ENCODE data around the gene SH3RF2. TPM values are rescaled to one million over a fixed set of nuclear protein-coding genes. Genes with fewer than 3 reads are reported as not detected.

The SH3RF2 gene
- total RNA-seq, 1 donor from 2014 or later = 0.36 TPM

- Mint-ChIP-seq H3K9me3 (no peaks in the 10 kb centered on the region), H3K4me3 (no peak overlapping the region), H3K36me3 (no peaks in the 10 kb centered on the region), H3K27ac (no peak overlapping the region), H3K27me3 (ENCODE audit: insufficient read depth, low read depth) (peaks cover 2% of the 10 kb centered on the region), H3K4me1 (no peaks in the 10 kb centered on the region)
- Histone ChIP-seq H3K4me1 (no peaks in the 10 kb centered on the region), H3K4me3 (no peak overlapping the region), H2AFZ (replicated peaks) (no peak overlapping the region), H3K79me2 (ENCODE audit: low read depth) (no peaks in the 10 kb centered on the region), H4K20me1 (ENCODE audit: low read depth) (no peaks in the 10 kb centered on the region), H3K27ac (no peak overlapping the region), H3K9me3 (ENCODE audit: low read depth) (no peaks in the 10 kb centered on the region), H3K36me3 (no peaks in the 10 kb centered on the region), H3F3A (ENCODE audit: low read depth) (no peaks in the 10 kb centered on the region), H3K27me3 (no peaks in the 10 kb centered on the region), H3K9ac (no peak overlapping the region), H3K4me2 (no peak overlapping the region)
- TF ChIP-seq, protein P1, sequence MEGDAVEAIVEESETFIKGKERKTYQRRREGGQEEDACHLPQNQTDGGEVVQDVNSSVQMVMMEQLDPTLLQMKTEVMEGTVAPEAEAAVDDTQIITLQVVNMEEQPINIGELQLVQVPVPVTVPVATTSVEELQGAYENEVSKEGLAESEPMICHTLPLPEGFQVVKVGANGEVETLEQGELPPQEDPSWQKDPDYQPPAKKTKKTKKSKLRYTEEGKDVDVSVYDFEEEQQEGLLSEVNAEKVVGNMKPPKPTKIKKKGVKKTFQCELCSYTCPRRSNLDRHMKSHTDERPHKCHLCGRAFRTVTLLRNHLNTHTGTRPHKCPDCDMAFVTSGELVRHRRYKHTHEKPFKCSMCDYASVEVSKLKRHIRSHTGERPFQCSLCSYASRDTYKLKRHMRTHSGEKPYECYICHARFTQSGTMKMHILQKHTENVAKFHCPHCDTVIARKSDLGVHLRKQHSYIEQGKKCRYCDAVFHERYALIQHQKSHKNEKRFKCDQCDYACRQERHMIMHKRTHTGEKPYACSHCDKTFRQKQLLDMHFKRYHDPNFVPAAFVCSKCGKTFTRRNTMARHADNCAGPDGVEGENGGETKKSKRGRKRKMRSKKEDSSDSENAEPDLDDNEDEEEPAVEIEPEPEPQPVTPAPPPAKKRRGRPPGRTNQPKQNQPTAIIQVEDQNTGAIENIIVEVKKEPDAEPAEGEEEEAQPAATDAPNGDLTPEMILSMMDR (IDR thresholded peaks at IDR 0.05) = no peak
- no peak for TF ChIP-seq EZH2phosphoT487 (IDR thresholded peaks at IDR 0.05)
- no peak for TF ChIP-seq EZH2 (IDR thresholded peaks at IDR 0.05)
- DNase-seq (ENCODE audit: low spot score) = no peak
Measured at GRCh38 chr5:146055432-146055831, 119.1 kb downstream of the SH3RF2 start.

GRCh38 chr5:146059460-146060220, 123.3 kb downstream of the SH3RF2 start:
- H3K27me3 ChIP-seq = no peaks in the 10 kb centered on the region
- no peaks in the 10 kb centered on the region for H3K36me3 Mint-ChIP-seq
- no peaks in the 10 kb centered on the region for H4K20me1 ChIP-seq (ENCODE audit: low read depth)
- no peak overlapping the region for H3K27ac Mint-ChIP-seq
- H3K79me2 ChIP-seq (ENCODE audit: low read depth) = no peaks in the 10 kb centered on the region
- H3K36me3 ChIP-seq = no peaks in the 10 kb centered on the region
- H2AFZ ChIP-seq (replicated peaks) = no peak overlapping the region
- H3K4me1 Mint-ChIP-seq = no peaks in the 10 kb centered on the region
- no peak overlapping the region for H3K4me3 Mint-ChIP-seq
- H3K9me3 Mint-ChIP-seq = no peaks in the 10 kb centered on the region
- H3K4me1 ChIP-seq = no peaks in the 10 kb centered on the region
- DNase-seq (ENCODE audit: low spot score) = no peak
- no peak overlapping the region for H3K4me3 ChIP-seq
- no peaks in the 10 kb centered on the region for H3K27me3 Mint-ChIP-seq (ENCODE audit: insufficient read depth, low read depth)
- no peak overlapping the region for H3K27ac ChIP-seq
- H3K9ac ChIP-seq = no peak overlapping the region
- no peaks in the 10 kb centered on the region for H3K9me3 ChIP-seq (ENCODE audit: low read depth)
- TF ChIP-seq EZH2 (IDR thresholded peaks at IDR 0.05) (no peak), EZH2phosphoT487 (IDR thresholded peaks at IDR 0.05) (no peak)
- TF ChIP-seq, protein P1 (IDR thresholded peaks at IDR 0.05) = no peak
- H3K4me2 ChIP-seq = no peak overlapping the region
- no peaks in the 10 kb centered on the region for H3F3A ChIP-seq (ENCODE audit: low read depth)

GRCh38 chr5:146060221-146060585, 123.8 kb downstream of the SH3RF2 start:
- Mint-ChIP-seq H3K36me3 (no peaks in the 10 kb centered on the region), H3K4me1 (no peaks in the 10 kb centered on the region), H3K4me3 (no peak overlapping the region), H3K27me3 (ENCODE audit: insufficient read depth, low read depth) (no peaks in the 10 kb centered on the region), H3K9me3 (no peaks in the 10 kb centered on the region), H3K27ac (no peak overlapping the region)
- Histone ChIP-seq H3K4me2 (no peak overlapping the region), H3K27ac (no peak overlapping the region), H3K4me3 (no peak overlapping the region), H4K20me1 (ENCODE audit: low read depth) (no peaks in the 10 kb centered on the region), H3K79me2 (ENCODE audit: low read depth) (no peaks in the 10 kb centered on the region), H3K36me3 (no peaks in the 10 kb centered on the region), H3K9ac (no peak overlapping the region), H3K9me3 (ENCODE audit: low read depth) (no peaks in the 10 kb centered on the region), H2AFZ (replicated peaks) (no peak overlapping the region), H3F3A (ENCODE audit: low read depth) (no peaks in the 10 kb centered on the region), H3K4me1 (no peaks in the 10 kb centered on the region), H3K27me3 (no peaks in the 10 kb centered on the region)
- no peak for TF ChIP-seq EZH2phosphoT487 (IDR thresholded peaks at IDR 0.05)
- TF ChIP-seq, protein P1 (IDR thresholded peaks at IDR 0.05) = no peak
- no peak for TF ChIP-seq EZH2 (IDR thresholded peaks at IDR 0.05)
- DNase-seq (ENCODE audit: low spot score) = no peak

All from neural progenitor cell (in vitro differentiated cells).